ENCODE data around the gene HS6ST1.

HS6ST1 gene

GRCh38 chr2:128303095-128303791 is 15.4 kb downstream of the HS6ST1 start:
- H3K36me3 ChIP-seq = no peaks in the 10 kb centered on the region

DNA sequence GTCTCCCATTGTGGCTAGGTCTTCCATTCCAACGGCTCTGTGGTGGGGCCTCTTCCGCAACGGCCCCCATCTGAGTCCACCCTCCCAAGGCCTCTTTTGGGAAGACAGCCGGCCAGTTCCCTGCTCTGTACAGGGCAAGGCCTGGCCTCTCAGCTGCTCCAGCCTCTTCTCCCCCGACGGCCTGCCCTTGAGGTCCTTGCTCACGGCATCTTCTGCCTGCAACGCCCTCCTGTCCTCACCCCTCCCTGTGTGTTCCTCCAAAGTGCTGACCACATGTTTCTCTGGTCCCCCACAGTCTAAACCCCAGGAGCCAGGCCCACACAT is 16.0 kb downstream of the HS6ST1 start:
- Histone ChIP-seq H3K9me3 (no peaks in the 10 kb centered on the region), H3K4me1 (ENCODE audit: control insufficient read depth in 1 of 2, insufficient read depth in 1 of 2, low read depth in 1 of 2, low read length in 1 of 2) (no peaks in the 10 kb centered on the region), H3K27me3 (no peaks in the 10 kb centered on the region), H3K36me3 (no peaks in the 10 kb centered on the region), H3K4me3 (ENCODE audit: low read depth in 1 of 2, low read length in 1 of 2) (no peak overlapping the region), H3K27ac (no peak overlapping the region)
- TF ChIP-seq CTCF (IDR thresholded peaks at IDR 0.05) = no peak

More at GRCh38 chr2:128303095-128303791, 15.4 kb downstream of the HS6ST1 start:
- H3K27me3 ChIP-seq = no peaks in the 10 kb centered on the region
- no peak overlapping the region for H3K4me3 ChIP-seq (ENCODE audit: low read depth in 1 of 2, low read length in 1 of 2)
- no peak for TF ChIP-seq CTCF (IDR thresholded peaks at IDR 0.05)
- H3K4me1 ChIP-seq (ENCODE audit: control insufficient read depth in 1 of 2, insufficient read depth in 1 of 2, low read depth in 1 of 2, low read length in 1 of 2) = no peaks in the 10 kb centered on the region
- H3K27ac ChIP-seq = no peak overlapping the region
- H3K9me3 ChIP-seq = no peaks in the 10 kb centered on the region

- no peaks in the 10 kb centered on the region for H3K27me3 ChIP-seq
- no peaks in the 10 kb centered on the region for H3K4me1 ChIP-seq (ENCODE audit: control insufficient read depth in 1 of 2, insufficient read depth in 1 of 2, low read depth in 1 of 2, low read length in 1 of 2)
- no peaks in the 10 kb centered on the region for H3K36me3 ChIP-seq
- H3K9me3 ChIP-seq = no peaks in the 10 kb centered on the region
- TF ChIP-seq CTCF (IDR thresholded peaks at IDR 0.05) = no peak
- no peak overlapping the region for H3K4me3 ChIP-seq (ENCODE audit: low read depth in 1 of 2, low read length in 1 of 2)
- H3K27ac ChIP-seq = no peak overlapping the region
Measured at GRCh38 chr2:128302011-128302743, 16.5 kb downstream of the HS6ST1 start.

DNA sequence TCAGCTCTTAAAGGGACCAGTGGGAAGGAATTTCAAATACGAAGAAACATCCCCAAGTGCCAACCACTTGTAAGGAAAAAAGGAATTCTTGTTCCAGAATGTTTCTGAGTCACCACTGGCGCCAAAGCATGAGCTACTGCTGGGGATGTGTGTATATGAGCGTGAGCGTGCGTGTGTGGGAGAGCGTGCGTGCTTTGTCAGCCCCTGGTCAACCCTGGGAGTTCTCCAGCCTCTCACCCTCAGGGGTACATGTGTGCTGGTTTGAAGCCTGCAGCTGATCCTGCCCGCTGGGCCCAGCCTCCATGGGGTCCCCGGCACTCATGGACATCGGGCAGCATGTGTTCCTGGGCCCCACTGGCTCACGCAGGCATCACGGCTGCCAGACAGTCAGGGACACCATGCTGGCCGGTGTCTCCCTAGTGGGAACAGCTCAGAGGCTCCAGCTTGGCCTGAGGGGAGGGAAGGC is 17.1 kb downstream of the HS6ST1 start:
- Histone ChIP-seq H3K27me3 (no peaks in the 10 kb centered on the region), H3K4me1 (ENCODE audit: control insufficient read depth in 1 of 2, insufficient read depth in 1 of 2, low read depth in 1 of 2, low read length in 1 of 2) (no peaks in the 10 kb centered on the region), H3K4me3 (ENCODE audit: low read depth in 1 of 2, low read length in 1 of 2) (no peak overlapping the region), H3K36me3 (no peaks in the 10 kb centered on the region), H3K27ac (no peak overlapping the region), H3K9me3 (no peaks in the 10 kb centered on the region)
- TF ChIP-seq CTCF (IDR thresholded peaks at IDR 0.05) = no peak

DNA sequence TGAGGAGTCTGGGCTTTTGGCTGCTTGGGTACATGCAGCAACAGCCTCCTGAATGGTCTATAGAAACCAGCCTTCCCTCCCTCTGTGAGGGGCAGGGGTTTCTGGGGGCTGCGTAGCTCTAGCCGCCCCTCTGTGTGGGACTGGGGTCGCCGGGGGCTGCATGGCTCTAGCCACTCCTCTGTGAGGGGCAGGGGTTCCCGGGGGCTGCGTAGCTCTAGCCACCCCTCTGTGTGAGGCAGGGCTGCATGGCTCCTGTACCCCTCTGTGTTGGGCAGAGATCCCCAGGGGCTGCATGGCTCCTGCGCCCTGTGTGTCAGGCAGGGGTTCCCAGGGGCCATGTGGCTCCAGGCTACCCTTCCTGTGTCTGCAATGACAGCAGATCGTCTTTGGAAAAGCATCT is 17.6 kb downstream of the HS6ST1 start:
- H3K27ac ChIP-seq = no peak overlapping the region
- H3K27me3 ChIP-seq = no peaks in the 10 kb centered on the region
- TF ChIP-seq CTCF (IDR thresholded peaks at IDR 0.05) = no peak
- H3K36me3 ChIP-seq = no peaks in the 10 kb centered on the region
- H3K4me1 ChIP-seq (ENCODE audit: control insufficient read depth in 1 of 2, insufficient read depth in 1 of 2, low read depth in 1 of 2, low read length in 1 of 2) = no peaks in the 10 kb centered on the region
- no peaks in the 10 kb centered on the region for H3K9me3 ChIP-seq
- H3K4me3 ChIP-seq (ENCODE audit: low read depth in 1 of 2, low read length in 1 of 2) = no peak overlapping the region

Data from neutrophil (primary cell).